Esophagus muscularis mucosa (tissue), 4 donors: ENCODE data around the gene CTDSP1.

Experiments
- EP300 ChIP-seq: sonication (generic); formaldehyde crosslinking; IDR thresholded peaks from one replicate; pipeline ENCODE4 v1.6.1; 2017; ENCODE audit warnings: antibody characterized with exemption
- POLR2A ChIP-seq: fragments of 450-650 bp; IDR thresholded peaks from one replicate; pipeline ENCODE4 v1.6.1; 2017; ENCODE audit warnings: antibody characterized with exemption, moderate library complexity, mild to moderate bottlenecking, low read depth
- POLR2AphosphoS5 ChIP-seq, 2 donors: sonication (generic); formaldehyde crosslinking; IDR thresholded peaks; one replicate each; pipeline ENCODE4 v1.6.1; 2017; ENCODE audit warnings: antibody characterized with exemption in 2 of 2
- TF ChIP-seq, protein P1 (sequence below), 3 experiments: fragments of 200-600 bp in 2 of 3; fragments of 450-650 bp in 1 of 3; sonication (generic) in 2 of 3; IDR thresholded peaks; one replicate each; pipeline ENCODE4 v1.5.1; 2017 to 2019; ENCODE audit warnings: antibody characterized with exemption in 3 of 3, mild to moderate bottlenecking in 2 of 3, moderate library complexity in 1 of 3

DNA sequence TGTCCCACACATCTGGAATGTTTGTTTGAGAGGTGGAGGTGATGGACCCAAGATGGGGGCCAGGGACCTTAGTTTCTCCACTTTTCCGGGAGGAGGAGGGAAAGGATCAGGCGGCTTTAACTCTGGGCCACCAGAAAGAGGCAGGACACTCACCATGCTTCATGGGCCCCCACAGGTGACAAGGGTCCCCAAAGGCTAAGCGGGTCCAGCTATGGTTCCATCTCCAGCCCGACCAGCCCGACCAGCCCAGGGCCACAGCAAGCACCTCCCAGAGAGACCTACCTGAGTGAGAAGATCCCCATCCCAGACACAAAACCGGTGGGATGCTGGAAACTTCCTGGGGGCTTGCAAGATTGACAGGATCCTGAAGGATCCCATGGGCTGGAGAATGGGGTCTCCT is 16.9 kb upstream of the CTDSP1 start:
- TF ChIP-seq POLR2A (no peak), POLR2AphosphoS5 (IDR thresholded peaks at IDR 0.05) (no peak), EP300 (no peak)
- TF ChIP-seq, protein P1, sequence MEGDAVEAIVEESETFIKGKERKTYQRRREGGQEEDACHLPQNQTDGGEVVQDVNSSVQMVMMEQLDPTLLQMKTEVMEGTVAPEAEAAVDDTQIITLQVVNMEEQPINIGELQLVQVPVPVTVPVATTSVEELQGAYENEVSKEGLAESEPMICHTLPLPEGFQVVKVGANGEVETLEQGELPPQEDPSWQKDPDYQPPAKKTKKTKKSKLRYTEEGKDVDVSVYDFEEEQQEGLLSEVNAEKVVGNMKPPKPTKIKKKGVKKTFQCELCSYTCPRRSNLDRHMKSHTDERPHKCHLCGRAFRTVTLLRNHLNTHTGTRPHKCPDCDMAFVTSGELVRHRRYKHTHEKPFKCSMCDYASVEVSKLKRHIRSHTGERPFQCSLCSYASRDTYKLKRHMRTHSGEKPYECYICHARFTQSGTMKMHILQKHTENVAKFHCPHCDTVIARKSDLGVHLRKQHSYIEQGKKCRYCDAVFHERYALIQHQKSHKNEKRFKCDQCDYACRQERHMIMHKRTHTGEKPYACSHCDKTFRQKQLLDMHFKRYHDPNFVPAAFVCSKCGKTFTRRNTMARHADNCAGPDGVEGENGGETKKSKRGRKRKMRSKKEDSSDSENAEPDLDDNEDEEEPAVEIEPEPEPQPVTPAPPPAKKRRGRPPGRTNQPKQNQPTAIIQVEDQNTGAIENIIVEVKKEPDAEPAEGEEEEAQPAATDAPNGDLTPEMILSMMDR (IDR thresholded peaks at IDR 0.05), result no peak
